Calu3 (cell line): ENCODE results near the gene LHX4. TPM values are rescaled to one million over a fixed set of nuclear protein-coding genes. Genes with fewer than 3 reads are reported as not detected.

ENCODE experiments used
- BruUV-seq: library from RNA; stranded (reverse); fragments of 400-500 nt; replicated peaks from 2 replicates; lab custom pipeline; 2021; lab: Mats Ljungman, UMichigan
- CTCF ChIA-PET: fragments of 300-600 bp; sonication (Branson Sonifier 250); formaldehyde crosslinking; loops from one replicate; lab custom pipeline; 2022; ENCODE audit warnings: antibody characterized with exemption; lab: Charles Lee
- DNase-seq: peaks from one replicate; pipeline ENCODE4 v3.0.0; 2022
- H3K27ac Mint-ChIP-seq: one replicate; pipeline ENCODE4 v1.8.0; 2022; ENCODE audit warnings: mixed read lengths; ENCODE audit not compliant: unreplicated experiment
- H3K27me3 Mint-ChIP-seq: one replicate; pipeline ENCODE4 v1.8.0; 2022; ENCODE audit warnings: mixed read lengths; ENCODE audit not compliant: unreplicated experiment
- H3K36me3 Mint-ChIP-seq: one replicate; pipeline ENCODE4 v1.8.0; 2022; ENCODE audit warnings: mild to moderate bottlenecking, moderate library complexity, mixed read lengths; ENCODE audit not compliant: insufficient read depth, unreplicated experiment
- H3K4me1 Mint-ChIP-seq: one replicate; pipeline ENCODE4 v1.8.0; 2022; ENCODE audit warnings: mild to moderate bottlenecking, low read depth, mixed read lengths; ENCODE audit not compliant: unreplicated experiment
- H3K4me3 Mint-ChIP-seq: one replicate; pipeline ENCODE4 v1.8.0; 2022; ENCODE audit warnings: mild to moderate bottlenecking, low read depth, moderate library complexity, mixed read lengths; ENCODE audit not compliant: unreplicated experiment
- H3K9me3 Mint-ChIP-seq: one replicate; pipeline ENCODE4 v1.8.0; 2022; ENCODE audit warnings: low read depth, mixed read lengths; ENCODE audit not compliant: unreplicated experiment
- intact Hi-C: fragments of 100-400 bp; cut with micrococcal nuclease; formaldehyde crosslinking; loops from one replicate; pipeline ENCODE4 v1.10.0; 2022; ENCODE audit not compliant: unreplicated experiment
- total RNA-seq: library from RNA; stranded (reverse); gene quantifications from 2 replicates; pipeline ENCODE4 v1.2.3, GENCODE V29; 2022
- TF ChIP-seq, protein P1 (sequence below): fragments of 200-600 bp; IDR thresholded peaks from one replicate; pipeline ENCODE4 v1.8.0; 2022; ENCODE audit warnings: antibody characterized with exemption; ENCODE audit not compliant: unreplicated experiment

Gene LHX4
- total RNA-seq, 1 experiment from 2014 or later = 0.19 TPM

DNA sequence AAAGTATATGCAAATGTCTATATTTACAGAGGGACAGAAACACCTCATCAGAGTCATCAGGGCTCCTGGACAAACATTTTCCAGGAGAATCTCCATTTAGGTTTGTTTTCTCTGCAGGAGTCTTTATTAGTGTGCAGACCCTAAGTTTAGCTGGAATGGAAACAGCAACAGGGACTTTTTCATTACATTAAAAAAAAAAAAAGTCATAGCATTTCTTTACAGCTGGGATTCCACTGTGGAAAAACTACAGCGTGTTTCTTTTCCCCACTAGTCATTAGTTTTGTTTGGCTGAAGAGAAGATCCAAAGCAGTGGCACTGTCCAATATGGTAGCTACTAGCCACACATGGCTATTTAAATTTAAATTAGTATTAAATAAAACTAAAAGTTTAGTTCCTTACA is 49.6 kb downstream of the LHX4 start:
- Mint-ChIP-seq H3K9me3 (no peaks in the 10 kb centered on the region), H3K36me3 (peaks cover under 1% of the 10 kb centered on the region), H3K4me3 (no peak overlapping the region), H3K27me3 (no peaks in the 10 kb centered on the region), H3K27ac (no peak overlapping the region), H3K4me1 (no peaks in the 10 kb centered on the region)
- BruUV-seq = no TSS peak
- TF ChIP-seq, protein P1, sequence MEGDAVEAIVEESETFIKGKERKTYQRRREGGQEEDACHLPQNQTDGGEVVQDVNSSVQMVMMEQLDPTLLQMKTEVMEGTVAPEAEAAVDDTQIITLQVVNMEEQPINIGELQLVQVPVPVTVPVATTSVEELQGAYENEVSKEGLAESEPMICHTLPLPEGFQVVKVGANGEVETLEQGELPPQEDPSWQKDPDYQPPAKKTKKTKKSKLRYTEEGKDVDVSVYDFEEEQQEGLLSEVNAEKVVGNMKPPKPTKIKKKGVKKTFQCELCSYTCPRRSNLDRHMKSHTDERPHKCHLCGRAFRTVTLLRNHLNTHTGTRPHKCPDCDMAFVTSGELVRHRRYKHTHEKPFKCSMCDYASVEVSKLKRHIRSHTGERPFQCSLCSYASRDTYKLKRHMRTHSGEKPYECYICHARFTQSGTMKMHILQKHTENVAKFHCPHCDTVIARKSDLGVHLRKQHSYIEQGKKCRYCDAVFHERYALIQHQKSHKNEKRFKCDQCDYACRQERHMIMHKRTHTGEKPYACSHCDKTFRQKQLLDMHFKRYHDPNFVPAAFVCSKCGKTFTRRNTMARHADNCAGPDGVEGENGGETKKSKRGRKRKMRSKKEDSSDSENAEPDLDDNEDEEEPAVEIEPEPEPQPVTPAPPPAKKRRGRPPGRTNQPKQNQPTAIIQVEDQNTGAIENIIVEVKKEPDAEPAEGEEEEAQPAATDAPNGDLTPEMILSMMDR = no peak
- no peak for DNase-seq
- intact Hi-C loops = no loop called here
- CTCF ChIA-PET = interaction anchor here (0.7 kb wide), 1 partner anchor 995 kb away, joined by 4 read pairs; no protein-coding TSS in a partner anchor

DNA sequence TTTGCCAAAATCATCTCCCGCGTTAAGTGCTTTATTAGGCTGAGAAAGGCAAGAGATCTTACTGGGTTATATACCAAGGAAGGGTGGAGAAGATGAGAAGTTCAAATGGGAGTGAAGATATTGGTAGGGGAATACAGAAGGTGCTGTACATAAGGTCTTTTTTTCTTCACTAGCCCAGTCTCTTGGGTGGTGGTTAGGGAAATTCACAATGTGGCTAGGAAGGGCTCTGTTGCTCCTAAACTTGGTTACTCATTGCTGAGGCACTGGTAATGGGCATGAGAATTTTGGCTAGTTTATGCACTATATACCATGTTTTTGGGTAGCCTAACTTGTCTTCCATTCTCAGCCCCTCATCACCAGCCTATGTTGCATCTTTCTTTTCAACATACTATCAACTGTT is 50.6 kb downstream of the LHX4 start:
- intact Hi-C loops = no loop called here
- peaks cover 5% of the 10 kb centered on the region for H3K36me3 Mint-ChIP-seq
- BruUV-seq = no TSS peak

DNA sequence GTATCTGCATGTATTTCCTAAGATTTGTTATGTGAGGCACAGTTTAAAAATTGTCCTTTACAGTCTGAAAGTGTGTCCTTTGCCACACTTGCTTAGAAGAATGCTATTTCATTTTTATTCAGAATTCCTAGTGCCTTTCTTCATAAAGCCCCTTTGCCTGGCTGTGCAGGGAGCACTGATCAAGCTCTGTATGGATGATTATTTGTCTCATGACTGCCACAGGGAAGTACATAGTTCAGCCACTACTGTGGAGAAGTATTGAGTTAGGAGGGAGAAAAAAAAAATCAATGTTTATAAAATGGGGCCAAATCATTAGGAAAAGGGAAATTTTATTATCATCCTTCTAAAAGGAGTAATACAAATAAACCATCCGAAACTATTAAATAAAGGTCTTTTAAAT is 51.4 kb downstream of the LHX4 start:
- TF ChIP-seq, protein P1 = no peak
- Mint-ChIP-seq H3K27me3 (no peaks in the 10 kb centered on the region), H3K9me3 (no peaks in the 10 kb centered on the region), H3K4me3 (no peak overlapping the region), H3K36me3 (peaks cover 5% of the 10 kb centered on the region), H3K4me1 (no peaks in the 10 kb centered on the region), H3K27ac (no peak overlapping the region)
- intact Hi-C loops = no loop called here
- no peak for DNase-seq
- no TSS peak for BruUV-seq
- CTCF ChIA-PET = no interaction called here

More for the DNA sequence above, 50.6 kb downstream of the LHX4 start:
- no peaks in the 10 kb centered on the region for H3K4me1 Mint-ChIP-seq
- H3K27ac Mint-ChIP-seq = no peak overlapping the region
- H3K4me3 Mint-ChIP-seq = no peak overlapping the region
- TF ChIP-seq, protein P1 = no peak
- no peaks in the 10 kb centered on the region for H3K27me3 Mint-ChIP-seq
- no peaks in the 10 kb centered on the region for H3K9me3 Mint-ChIP-seq
- no peak for DNase-seq
- CTCF ChIA-PET = no interaction called here

DNA sequence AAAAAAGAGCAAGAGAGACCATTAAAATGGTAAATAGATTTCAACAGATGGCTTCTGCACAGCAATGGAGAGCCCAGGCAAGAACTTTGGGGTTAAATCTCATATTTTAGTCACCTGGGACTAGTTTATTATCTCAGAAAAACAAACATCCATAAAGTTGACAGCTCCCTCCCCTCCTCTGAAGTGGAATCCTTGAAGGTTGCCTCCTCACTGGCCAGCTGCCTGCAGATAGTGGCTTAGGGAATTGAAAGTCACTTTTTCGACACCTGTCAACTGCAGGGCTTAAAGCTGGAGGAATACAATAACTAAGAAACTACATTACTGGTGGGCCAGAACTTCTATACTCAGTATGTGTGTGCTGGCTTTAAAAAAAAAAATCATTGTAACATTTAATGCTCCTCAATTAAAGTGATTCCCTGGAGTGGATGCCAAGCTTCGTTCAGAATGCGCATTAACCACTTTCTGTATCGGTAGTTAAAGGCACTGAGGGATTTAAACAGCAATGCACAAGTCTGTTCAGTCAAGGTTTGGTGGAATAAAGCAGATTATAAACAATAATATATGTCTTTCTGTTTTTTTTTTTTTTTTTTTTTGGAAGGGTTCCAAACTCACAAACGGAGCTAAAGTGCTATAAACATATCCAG is 52.5 kb downstream of the LHX4 start:
- H3K9me3 Mint-ChIP-seq = no peaks in the 10 kb centered on the region
- TF ChIP-seq, protein P1 = no peak
- DNase-seq = no peak
- CTCF ChIA-PET = interaction anchor here (0.6 kb wide), 2 partner anchors 404 to 866 kb away, joined by 3 to 6 read pairs; no protein-coding TSS in a partner anchor
- H3K27me3 Mint-ChIP-seq = no peaks in the 10 kb centered on the region
- H3K4me3 Mint-ChIP-seq = no peak overlapping the region
- no TSS peak for BruUV-seq
- peaks cover 5% of the 10 kb centered on the region for H3K36me3 Mint-ChIP-seq
- H3K27ac Mint-ChIP-seq = no peak overlapping the region
- intact Hi-C loops = no loop called here
- H3K4me1 Mint-ChIP-seq = no peaks in the 10 kb centered on the region
